ENCODE results near the gene DHRS2.

- no peak for TF ChIP-seq CTCF (IDR thresholded peaks at IDR 0.05)
- no peak for TF ChIP-seq POLR2A (IDR thresholded peaks at IDR 0.05)
Measured at GRCh38 chr14:23672200-23672599, 36.0 kb downstream of the DHRS2 start.

All from right lobe of liver (tissue), 4 donors.